ENCODE data around the gene BMPER.

DNA sequence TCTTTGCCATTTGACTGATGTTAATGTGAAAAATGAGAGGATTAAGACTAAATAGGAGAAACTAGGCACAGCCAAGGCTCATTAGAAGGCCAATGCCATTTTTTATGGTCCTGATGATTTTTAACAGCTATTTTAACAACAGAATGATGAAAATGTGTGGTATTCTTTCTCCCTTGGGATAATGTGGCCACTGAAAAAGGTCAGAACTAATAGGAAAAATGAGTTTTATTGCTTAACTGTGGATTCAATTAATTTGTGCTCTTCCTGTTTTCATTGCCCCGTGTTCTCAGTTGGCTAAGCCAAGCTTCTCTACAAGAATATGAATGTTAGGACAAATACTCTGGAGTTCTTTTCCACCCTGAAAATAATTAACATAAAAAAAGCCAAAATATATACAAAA lies 56.6 kb downstream of the BMPER start:
- TF ChIP-seq, protein P1, sequence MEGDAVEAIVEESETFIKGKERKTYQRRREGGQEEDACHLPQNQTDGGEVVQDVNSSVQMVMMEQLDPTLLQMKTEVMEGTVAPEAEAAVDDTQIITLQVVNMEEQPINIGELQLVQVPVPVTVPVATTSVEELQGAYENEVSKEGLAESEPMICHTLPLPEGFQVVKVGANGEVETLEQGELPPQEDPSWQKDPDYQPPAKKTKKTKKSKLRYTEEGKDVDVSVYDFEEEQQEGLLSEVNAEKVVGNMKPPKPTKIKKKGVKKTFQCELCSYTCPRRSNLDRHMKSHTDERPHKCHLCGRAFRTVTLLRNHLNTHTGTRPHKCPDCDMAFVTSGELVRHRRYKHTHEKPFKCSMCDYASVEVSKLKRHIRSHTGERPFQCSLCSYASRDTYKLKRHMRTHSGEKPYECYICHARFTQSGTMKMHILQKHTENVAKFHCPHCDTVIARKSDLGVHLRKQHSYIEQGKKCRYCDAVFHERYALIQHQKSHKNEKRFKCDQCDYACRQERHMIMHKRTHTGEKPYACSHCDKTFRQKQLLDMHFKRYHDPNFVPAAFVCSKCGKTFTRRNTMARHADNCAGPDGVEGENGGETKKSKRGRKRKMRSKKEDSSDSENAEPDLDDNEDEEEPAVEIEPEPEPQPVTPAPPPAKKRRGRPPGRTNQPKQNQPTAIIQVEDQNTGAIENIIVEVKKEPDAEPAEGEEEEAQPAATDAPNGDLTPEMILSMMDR (IDR thresholded peaks at IDR 0.05): no peak
- no peak for TF ChIP-seq POLR2A (IDR thresholded peaks at IDR 0.05)

All from lower leg skin (tissue), 3 donors.